Activated CD8-positive, alpha-beta T cell treated with anti-CD3 and anti-CD28 coated beads, Interleukin-2, amount 10 ng/mL, durations not matched to agents 7 days and 5 days (primary cell): ENCODE measurements around the gene TCEANC. TPM values are rescaled to one million over a fixed set of nuclear protein-coding genes. Genes with fewer than 3 reads are reported as not detected.

ENCODE experiments used
- ATAC-seq: fragments of 150-1000 bp; cut with Tn5 transposase; one replicate; pipeline ENCODE4 v1.10.0; 2021; ENCODE audit warnings: moderate library complexity
- CTCF ChIA-PET: fragments of 350-600 bp; sonication (Branson Sonifier 250); formaldehyde crosslinking; loops from one replicate; lab custom pipeline; 2021; ENCODE audit warnings: antibody characterized with exemption; lab: Charles Lee
- POLR2A ChIA-PET: fragments of 350-600 bp; sonication (Branson Sonifier 250); formaldehyde crosslinking; loops from one replicate; lab custom pipeline; 2021; ENCODE audit warnings: antibody characterized with exemption; lab: Charles Lee
- DNase-seq: peaks from one replicate; pipeline ENCODE4 v3.0.0-alpha.2; 2020
- H3K27ac Mint-ChIP-seq: one replicate; pipeline ENCODE4 v1.8.0; 2021; ENCODE audit warnings: mild to moderate bottlenecking, mixed read lengths
- H3K27me3 Mint-ChIP-seq: one replicate; pipeline ENCODE4 v1.8.0; 2021; ENCODE audit warnings: low read depth, mixed read lengths
- H3K36me3 Mint-ChIP-seq: one replicate; pipeline ENCODE4 v1.8.0; 2021; ENCODE audit warnings: low read depth, mixed read lengths
- H3K4me1 Mint-ChIP-seq: one replicate; pipeline ENCODE4 v1.8.0; 2021; ENCODE audit warnings: low read depth, mixed read lengths
- H3K4me3 Mint-ChIP-seq: one replicate; pipeline ENCODE4 v1.8.0; 2021; ENCODE audit warnings: mild to moderate bottlenecking, mixed read lengths
- H3K9me3 Mint-ChIP-seq: one replicate; pipeline ENCODE4 v1.8.0; 2022; ENCODE audit warnings: mixed read lengths; ENCODE audit not compliant: insufficient read depth
- total RNA-seq, 2 experiments: library from RNA; stranded (reverse); gene quantifications; one replicate each; pipeline ENCODE4 v1.2.3, GENCODE V29; 2021

The TCEANC gene
- total RNA-seq, 2 experiments from 2014 or later = 3.8 to 4.1 TPM

GRCh38 chrX:13692771-13693231, 39.9 kb downstream of the TCEANC start:
- ATAC-seq = no peak
- DNase-seq = no peak
- Mint-ChIP-seq H3K36me3 (peaks cover 17% of the 10 kb centered on the region), H3K9me3 (no peaks in the 10 kb centered on the region), H3K27ac (no peak overlapping the region), H3K4me1 (peaks cover 59% of the 10 kb centered on the region), H3K4me3 (no peak overlapping the region), H3K27me3 (no peaks in the 10 kb centered on the region)
- CTCF ChIA-PET = no interaction called here
- POLR2A ChIA-PET = no interaction called here

GRCh38 chrX:13693341-13693961, 40.5 kb downstream of the TCEANC start:
- CTCF ChIA-PET = no interaction called here
- Mint-ChIP-seq H3K4me3 (no peak overlapping the region), H3K36me3 (peaks cover 17% of the 10 kb centered on the region), H3K4me1 (peaks cover 53% of the 10 kb centered on the region), H3K27ac (no peak overlapping the region), H3K27me3 (no peaks in the 10 kb centered on the region), H3K9me3 (no peaks in the 10 kb centered on the region)
- ATAC-seq (no peak), DNase-seq (no peak)
- POLR2A ChIA-PET = no interaction called here

- no peak overlapping the region for H3K27ac Mint-ChIP-seq
- H3K27me3 Mint-ChIP-seq = no peaks in the 10 kb centered on the region
- ChIA-PET POLR2A (interaction anchor here (0.6 kb wide), 1 partner anchor 40 kb away, joined by 3 read pairs; the partner anchor contains the start of genes OFD1 and TRAPPC2), CTCF (interaction anchor here (1.4 kb wide), 1 partner anchor 32 kb away, joined by 4 read pairs; no protein-coding TSS in a partner anchor)
- no peaks in the 10 kb centered on the region for H3K9me3 Mint-ChIP-seq
- H3K36me3 Mint-ChIP-seq = peaks cover 19% of the 10 kb centered on the region
- no peak for DNase-seq
- H3K4me3 Mint-ChIP-seq = no peak overlapping the region
- H3K4me1 Mint-ChIP-seq = peaks cover 55% of the 10 kb centered on the region
- ATAC-seq = no peak
These were observed 41.4 kb downstream of the TCEANC start for GRCh38 chrX:13694359-13694758.

- Mint-ChIP-seq H3K4me3 (no peak overlapping the region), H3K27me3 (no peaks in the 10 kb centered on the region), H3K36me3 (peaks cover 21% of the 10 kb centered on the region), H3K9me3 (no peaks in the 10 kb centered on the region), H3K4me1 (peaks cover 56% of the 10 kb centered on the region), H3K27ac (peak overlapping the region; percentile 52)
- POLR2A ChIA-PET = interaction anchor here (0.6 kb wide), 1 partner anchor 40 kb away, joined by 3 read pairs; the partner anchor contains the start of genes OFD1 and TRAPPC2
- ATAC-seq (no peak), DNase-seq (no peak)
- CTCF ChIA-PET = interaction anchor here (1.4 kb wide), 1 partner anchor 31 kb away, joined by 4 read pairs; no protein-coding TSS in a partner anchor
These were observed 42.0 kb downstream of the TCEANC start for GRCh38 chrX:13694983-13695382.

GRCh38 chrX:13695601-13696115, 42.7 kb downstream of the TCEANC start:
- H3K4me3 Mint-ChIP-seq = no peak overlapping the region
- no peak for DNase-seq
- H3K36me3 Mint-ChIP-seq = peaks cover 17% of the 10 kb centered on the region
- no peaks in the 10 kb centered on the region for H3K9me3 Mint-ChIP-seq
- ChIA-PET CTCF (no interaction called here), POLR2A (interaction anchor here (1.5 kb wide), 1 partner anchor 39 kb away, joined by 3 read pairs; no protein-coding TSS in a partner anchor)
- no peak overlapping the region for H3K27ac Mint-ChIP-seq
- H3K4me1 Mint-ChIP-seq = peaks cover 50% of the 10 kb centered on the region
- H3K27me3 Mint-ChIP-seq = no peaks in the 10 kb centered on the region
- ATAC-seq = no peak

- CTCF ChIA-PET = interaction anchor here (0.9 to 1.5 kb wide), 2 partner anchors 10 to 22 kb away, joined by 3 to 4 read pairs; no protein-coding TSS in a partner anchor
- H3K9me3 Mint-ChIP-seq = no peaks in the 10 kb centered on the region
- H3K4me3 Mint-ChIP-seq = no peak overlapping the region
- ATAC-seq (no peak), DNase-seq (no peak)
- no peaks in the 10 kb centered on the region for H3K27me3 Mint-ChIP-seq
- H3K36me3 Mint-ChIP-seq = peaks cover 18% of the 10 kb centered on the region
- H3K27ac Mint-ChIP-seq = peak overlapping the region; percentile 13
- POLR2A ChIA-PET = interaction anchor here (0.5 kb wide), 1 partner anchor 36 kb away, joined by 3 read pairs; no protein-coding TSS in a partner anchor
- H3K4me1 Mint-ChIP-seq = peaks cover 53% of the 10 kb centered on the region
These were observed 44.5 kb downstream of the TCEANC start for GRCh38 chrX:13697455-13697854.

- Mint-ChIP-seq H3K27ac (no peak overlapping the region), H3K9me3 (no peaks in the 10 kb centered on the region), H3K36me3 (peaks cover 18% of the 10 kb centered on the region), H3K27me3 (no peaks in the 10 kb centered on the region), H3K4me1 (peaks cover 48% of the 10 kb centered on the region), H3K4me3 (no peak overlapping the region)
- ChIA-PET CTCF (interaction anchor here (1.4 to 1.5 kb wide), 2 partner anchors 22 to 334 kb away, joined by 3 to 4 read pairs; no protein-coding TSS in a partner anchor), POLR2A (interaction anchor here (0.5 kb wide), 1 partner anchor 36 kb away, joined by 3 read pairs; no protein-coding TSS in a partner anchor)
- no peak for DNase-seq
- ATAC-seq = no peak
These were observed 45.0 kb downstream of the TCEANC start for GRCh38 chrX:13697976-13698375.

GRCh38 chrX:13698432-13698831, 45.5 kb downstream of the TCEANC start:
- Mint-ChIP-seq H3K4me3 (no peak overlapping the region), H3K4me1 (peaks cover 43% of the 10 kb centered on the region), H3K9me3 (no peaks in the 10 kb centered on the region), H3K27me3 (no peaks in the 10 kb centered on the region), H3K36me3 (peaks cover 18% of the 10 kb centered on the region), H3K27ac (no peak overlapping the region)
- ChIA-PET CTCF (interaction anchor here (0.9 to 1.5 kb wide), 3 partner anchors 21 to 333 kb away, joined by 3 to 4 read pairs (median 4); no protein-coding TSS in a partner anchor), POLR2A (no interaction called here)
- ATAC-seq = no peak
- DNase-seq = no peak

GRCh38 chrX:13699183-13699826, 46.4 kb downstream of the TCEANC start:
- peaks cover 17% of the 10 kb centered on the region for H3K36me3 Mint-ChIP-seq
- no peak for ATAC-seq
- ChIA-PET CTCF (interaction anchor here (0.9 to 1.4 kb wide), 2 partner anchors 47 to 332 kb away, joined by 3 to 4 read pairs; no protein-coding TSS in a partner anchor), POLR2A (interaction anchor here (0.7 kb wide), 1 partner anchor 9 kb away, joined by 3 read pairs; no protein-coding TSS in a partner anchor)
- no peaks in the 10 kb centered on the region for H3K9me3 Mint-ChIP-seq
- peaks cover 38% of the 10 kb centered on the region for H3K4me1 Mint-ChIP-seq
- H3K4me3 Mint-ChIP-seq = no peak overlapping the region
- no peak for DNase-seq
- H3K27me3 Mint-ChIP-seq = no peaks in the 10 kb centered on the region
- no peak overlapping the region for H3K27ac Mint-ChIP-seq

- H3K9me3 Mint-ChIP-seq = no peaks in the 10 kb centered on the region
- no peaks in the 10 kb centered on the region for H3K27me3 Mint-ChIP-seq
- peaks cover 16% of the 10 kb centered on the region for H3K36me3 Mint-ChIP-seq
- H3K4me3 Mint-ChIP-seq = no peak overlapping the region
- H3K27ac Mint-ChIP-seq = no peak overlapping the region
- no peak for DNase-seq
- ATAC-seq = no peak
- ChIA-PET POLR2A (no interaction called here), CTCF (no interaction called here)
- peaks cover 27% of the 10 kb centered on the region for H3K4me1 Mint-ChIP-seq
These were observed 47.4 kb downstream of the TCEANC start for GRCh38 chrX:13700380-13700779.

GRCh38 chrX:13702111-13702789, 49.3 kb downstream of the TCEANC start:
- ATAC-seq = no peak
- no peak for DNase-seq
- CTCF ChIA-PET = interaction anchor here (0.5 to 1.3 kb wide), 2 partner anchors 20 to 763 kb away, joined by 3 to 4 read pairs; no protein-coding TSS in a partner anchor
- H3K4me3 Mint-ChIP-seq = no peak overlapping the region
- POLR2A ChIA-PET = no interaction called here
- H3K4me1 Mint-ChIP-seq = peaks cover 21% of the 10 kb centered on the region
- no peaks in the 10 kb centered on the region for H3K27me3 Mint-ChIP-seq
- H3K36me3 Mint-ChIP-seq = peaks cover 15% of the 10 kb centered on the region
- H3K9me3 Mint-ChIP-seq = no peaks in the 10 kb centered on the region
- H3K27ac Mint-ChIP-seq = peak overlapping the region; percentile 47
